GM19395 (cell line): Measurements from ENCODE around the gene NCAPG2.

ENCODE experiments used
- ATAC-seq: cut with Tn5 transposase; IDR thresholded peaks from one replicate; pipeline ENCODE4 v1.9.1; 2021; ENCODE audit warnings: mild to moderate bottlenecking, moderate library complexity; ENCODE audit not compliant: unreplicated experiment

The NCAPG2 gene

DNA sequence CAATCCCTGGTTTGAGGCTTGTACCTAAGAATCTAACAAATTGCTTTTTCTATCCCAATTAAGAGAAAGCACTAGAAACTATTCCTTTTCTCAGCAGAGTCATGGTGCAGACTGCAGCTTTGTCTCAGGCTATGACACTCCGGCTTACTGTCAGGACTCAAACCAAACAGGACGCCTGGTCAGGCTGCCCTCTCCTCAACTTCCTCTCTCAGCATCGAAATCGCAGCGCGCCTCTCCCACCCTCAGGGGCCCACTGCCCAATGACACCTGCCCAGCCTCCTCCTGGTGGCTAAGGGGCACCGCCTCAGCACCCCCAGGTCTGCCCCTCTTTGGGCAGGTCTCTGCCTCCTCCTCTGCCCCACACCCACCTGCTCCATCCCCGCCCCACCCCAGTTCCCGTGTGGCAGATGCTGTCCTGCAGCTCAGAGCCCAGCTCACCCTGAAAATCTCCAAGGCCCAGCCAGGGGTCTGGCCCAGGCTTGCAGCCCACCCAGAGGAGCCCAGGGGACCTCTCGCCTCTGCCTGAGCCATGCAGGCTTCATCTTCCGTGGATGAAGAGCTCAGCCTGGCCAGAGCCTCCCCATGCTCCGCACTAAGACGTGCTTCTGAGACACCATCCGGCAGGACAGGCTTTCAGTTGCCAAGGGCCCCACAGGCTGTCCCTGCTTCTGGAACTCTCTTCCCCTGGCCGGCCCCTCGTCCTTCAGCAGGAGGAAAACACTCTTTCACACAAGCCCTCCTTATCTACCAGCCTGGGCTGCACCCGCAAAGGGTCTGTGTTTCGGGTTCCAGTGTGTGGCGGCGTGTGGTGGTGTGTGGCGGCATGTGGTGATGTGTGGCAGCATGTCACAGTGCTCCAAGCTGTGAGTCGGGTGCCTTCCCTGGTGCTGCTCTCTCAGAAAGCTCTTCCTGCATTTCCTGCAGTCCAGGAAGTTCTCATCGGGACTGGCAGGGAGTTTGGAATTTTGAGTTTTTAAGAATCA lies 100.5 kb downstream of the NCAPG2 start:
- ATAC-seq, result peak; percentile 9

GRCh38 chr7:158602905-158603772 lies 101.5 kb downstream of the NCAPG2 start:
- ATAC-seq, result peak; percentile 56

- ATAC-seq, result no peak
Measured at GRCh38 chr7:158602041-158602440, 102.6 kb downstream of the NCAPG2 start.

DNA sequence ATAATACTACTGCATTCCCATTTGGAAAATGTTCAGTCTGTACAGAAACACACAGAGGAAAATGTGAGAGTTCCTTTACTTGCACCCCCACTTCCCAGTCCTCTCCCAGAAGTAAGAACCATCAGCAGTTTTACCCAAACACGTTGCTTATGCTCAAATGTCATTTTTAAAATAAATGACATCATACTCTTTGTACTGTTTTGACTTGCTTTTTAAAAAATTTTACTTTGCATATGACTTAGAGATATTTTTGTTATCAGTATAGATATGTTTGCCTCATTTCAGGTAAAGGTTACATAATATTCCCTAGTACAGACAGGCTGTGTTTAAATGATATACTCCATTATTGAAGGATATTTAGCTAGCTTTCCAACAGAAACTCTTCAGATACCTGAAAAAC lies 103.5 kb downstream of the NCAPG2 start:
- no peak for ATAC-seq

DNA sequence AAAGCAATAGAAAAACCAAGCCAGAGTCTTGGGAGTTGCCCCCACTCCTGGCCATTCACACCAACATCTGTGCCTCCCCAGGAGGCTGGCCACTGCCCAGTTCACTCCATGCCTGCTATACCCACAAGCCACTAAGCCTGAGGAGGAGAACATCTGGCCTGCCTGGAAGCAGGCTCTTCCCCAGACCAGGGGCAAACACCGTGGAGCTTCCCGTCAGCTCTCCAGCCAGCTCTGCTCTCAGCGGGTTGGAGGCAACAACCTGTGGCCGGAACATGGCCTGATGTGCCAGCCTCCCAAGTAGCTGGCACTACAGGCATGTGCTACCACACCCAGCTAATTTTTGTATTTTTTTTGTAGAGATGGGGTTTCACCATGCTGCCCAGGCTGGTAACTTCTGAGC lies 107.9 kb downstream of the NCAPG2 start:
- ATAC-seq, result no peak

GRCh38 chr7:158596309-158596708 lies 108.3 kb downstream of the NCAPG2 start:
- ATAC-seq, result no peak

- no peak for ATAC-seq
Measured at GRCh38 chr7:158595068-158595467, 109.5 kb downstream of the NCAPG2 start.

DNA sequence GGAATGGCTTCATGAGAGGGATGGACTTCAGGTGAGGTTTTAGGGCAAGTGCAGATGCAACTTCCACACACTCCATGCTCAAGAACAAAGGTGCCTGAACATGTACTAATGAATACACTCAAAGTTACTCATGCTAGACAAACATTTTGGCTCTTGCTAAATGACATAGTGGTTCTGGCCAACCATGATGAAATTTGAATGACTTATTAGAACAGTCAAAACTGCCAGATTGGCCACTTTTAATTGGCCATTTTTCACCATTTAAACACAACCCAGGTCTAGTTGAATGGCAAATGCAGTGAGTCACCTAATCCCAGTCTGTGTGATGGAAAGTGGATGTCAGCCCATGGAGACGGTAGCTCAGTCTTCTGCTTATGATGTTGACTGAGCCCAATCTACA lies 112.1 kb downstream of the NCAPG2 start:
- no peak for ATAC-seq

DNA sequence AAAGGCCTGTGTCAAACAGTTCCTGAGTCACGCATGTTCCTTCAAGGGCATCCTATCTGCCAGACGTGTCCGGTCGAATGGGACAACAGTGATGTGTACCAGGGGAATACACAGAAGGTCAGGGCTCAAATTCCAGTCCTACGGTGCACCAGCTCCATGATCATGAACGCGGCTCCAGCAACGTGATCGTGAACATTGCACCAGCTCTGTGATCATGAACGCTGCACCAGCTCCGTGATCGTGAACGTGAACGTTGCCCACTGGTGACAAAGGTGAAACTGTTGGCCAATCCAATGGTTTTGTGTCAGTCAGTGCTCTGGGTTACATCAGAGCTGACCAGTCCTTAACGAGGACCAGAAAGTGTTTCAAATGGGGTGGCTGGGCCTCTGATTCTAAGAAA lies 112.7 kb downstream of the NCAPG2 start:
- ATAC-seq, result no peak

DNA sequence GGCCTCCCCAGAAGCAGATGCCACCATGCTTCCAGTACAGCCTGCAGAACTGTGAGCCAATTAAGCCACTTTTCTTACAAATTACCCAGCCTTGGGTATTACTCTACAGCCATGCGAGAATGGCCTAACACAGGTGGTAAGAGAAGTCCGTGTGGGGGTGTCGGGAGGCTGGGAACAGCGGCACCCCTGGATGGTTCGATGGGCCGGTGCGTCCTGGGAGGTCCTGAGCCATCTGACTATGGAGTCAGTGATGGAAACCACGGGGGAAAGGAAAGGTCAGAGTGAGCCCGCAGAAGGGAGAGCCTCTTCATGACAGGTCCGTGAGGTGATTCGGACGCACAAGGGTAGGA lies 114.4 kb downstream of the NCAPG2 start:
- no peak for ATAC-seq

- no peak for ATAC-seq
Measured at GRCh38 chr7:158589653-158590052, 115.0 kb downstream of the NCAPG2 start.

DNA sequence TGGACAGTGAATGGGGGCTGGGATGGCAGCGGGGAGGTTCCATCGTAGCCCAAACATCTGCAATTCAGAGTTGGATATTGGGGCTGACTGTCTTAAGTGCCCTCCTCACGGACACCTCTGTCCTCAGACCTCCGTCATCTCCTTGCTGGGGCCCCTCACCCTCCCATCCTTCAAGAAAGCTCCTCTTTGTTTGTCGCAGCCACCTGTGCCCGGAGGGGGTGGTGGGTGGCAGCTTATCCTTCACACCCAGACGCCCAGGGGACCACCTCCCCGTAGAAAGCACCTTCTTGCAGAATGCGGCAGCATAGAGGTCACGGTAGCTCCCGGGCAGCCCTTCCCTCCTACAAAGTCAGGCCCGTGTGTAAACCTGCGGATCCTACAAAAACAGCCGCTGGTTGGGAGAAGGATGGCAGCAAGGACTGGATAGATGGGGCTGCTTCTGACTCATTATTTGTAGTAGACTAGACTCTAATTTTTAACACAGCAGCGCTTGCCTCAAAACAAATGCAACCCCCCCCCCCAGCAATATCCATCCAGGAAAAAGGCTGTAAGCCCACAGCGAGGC lies 115.6 kb downstream of the NCAPG2 start:
- no peak for ATAC-seq

DNA sequence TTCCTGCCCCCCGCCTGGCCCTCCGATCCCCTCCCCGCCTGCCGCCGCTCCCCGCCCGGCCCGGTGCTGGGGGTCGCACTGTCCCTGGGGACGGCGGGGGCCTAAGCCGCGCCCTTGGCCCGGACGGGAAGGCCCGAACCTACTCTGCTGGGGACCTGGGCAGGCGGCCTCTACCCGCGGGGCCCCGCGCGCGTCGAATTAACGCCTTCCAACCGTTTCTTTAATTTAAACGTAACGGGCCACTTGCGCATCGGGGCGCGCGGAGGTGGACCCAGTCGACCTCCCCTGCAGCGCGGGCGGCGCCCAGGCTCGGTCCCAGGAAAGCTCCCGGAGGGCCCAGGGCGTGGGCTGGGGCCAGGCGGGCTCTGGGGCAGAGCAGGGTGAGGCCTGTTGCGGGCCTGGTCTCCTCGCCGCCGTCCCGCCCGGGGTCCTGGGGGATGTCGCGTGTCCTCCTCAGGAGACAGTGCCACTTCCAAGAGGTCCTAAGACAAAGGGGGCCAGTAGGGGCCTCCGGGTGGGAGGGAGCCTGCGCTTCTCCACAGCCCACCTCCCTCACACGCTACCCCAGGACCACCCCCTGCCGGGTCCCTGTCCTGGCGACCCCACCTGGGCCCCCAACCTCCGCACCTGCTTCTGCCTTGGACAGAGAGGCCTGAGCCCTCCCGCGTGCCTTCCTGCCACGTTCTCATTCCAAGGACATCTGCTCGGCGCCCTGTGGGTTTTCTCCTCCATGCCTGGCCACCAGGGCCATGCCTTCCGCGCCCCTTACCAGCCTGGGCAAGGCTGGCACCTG lies 116.3 kb downstream of the NCAPG2 start:
- ATAC-seq, result no peak

DNA sequence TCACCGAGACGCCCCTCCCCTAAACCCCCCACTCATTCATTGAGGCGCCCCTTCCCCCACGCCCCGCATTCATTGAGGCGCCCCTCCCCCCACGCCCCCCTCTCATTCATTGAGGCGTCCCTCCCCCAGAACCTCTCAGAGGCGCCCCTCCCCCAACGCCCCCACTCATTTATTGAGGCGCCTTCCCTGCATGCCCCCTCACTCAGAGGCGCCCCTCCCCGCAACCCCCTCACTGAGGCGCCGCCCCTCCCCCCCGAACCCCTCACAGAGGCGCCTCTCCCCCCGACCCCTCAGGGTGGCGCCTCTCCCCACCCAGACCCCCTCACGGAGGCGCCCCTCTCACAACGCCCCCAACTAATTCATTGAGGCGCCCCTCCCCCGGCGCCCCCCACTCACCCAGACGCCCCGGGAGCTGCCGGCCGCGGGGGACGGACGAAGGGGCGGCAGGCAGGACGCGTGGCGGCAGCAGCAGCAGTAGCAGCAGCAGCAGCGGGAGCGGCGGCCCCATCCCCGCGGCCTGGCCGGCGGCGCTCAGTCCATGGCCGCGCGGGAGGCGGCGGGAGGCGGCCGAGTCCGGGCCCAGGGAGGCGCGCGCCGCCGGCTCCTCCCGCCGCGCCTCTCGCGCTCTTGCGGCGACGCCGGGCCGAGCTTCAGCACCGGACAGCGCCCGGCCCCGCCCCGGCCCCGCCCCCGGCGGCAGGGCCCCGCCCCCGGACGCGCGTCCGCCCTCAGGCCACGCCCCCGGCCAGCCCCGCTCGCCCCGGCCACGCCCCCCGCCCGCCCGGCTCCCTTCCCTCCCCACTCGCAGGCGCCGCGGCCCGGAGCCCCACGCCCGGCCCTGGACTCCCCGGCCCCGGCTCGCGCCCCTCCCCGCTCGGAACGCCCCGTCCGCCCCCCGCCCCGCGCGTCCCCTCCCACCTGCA lies 117.2 kb downstream of the NCAPG2 start, which contains the start of gene PTPRN2:
TSS of gene PTPRN2 (minus strand) at position 662 of the 923 bp plus-strand sequence.
- peak; percentile 74 for ATAC-seq

GRCh38 chr7:158586499-158587161 lies 118.0 kb downstream of the NCAPG2 start:
- ATAC-seq, result no peak

- ATAC-seq, result no peak
Measured at GRCh38 chr7:158585721-158586498, 118.7 kb downstream of the NCAPG2 start.

GRCh38 chr7:158584407-158584806 lies 120.2 kb downstream of the NCAPG2 start:
- no peak for ATAC-seq

DNA sequence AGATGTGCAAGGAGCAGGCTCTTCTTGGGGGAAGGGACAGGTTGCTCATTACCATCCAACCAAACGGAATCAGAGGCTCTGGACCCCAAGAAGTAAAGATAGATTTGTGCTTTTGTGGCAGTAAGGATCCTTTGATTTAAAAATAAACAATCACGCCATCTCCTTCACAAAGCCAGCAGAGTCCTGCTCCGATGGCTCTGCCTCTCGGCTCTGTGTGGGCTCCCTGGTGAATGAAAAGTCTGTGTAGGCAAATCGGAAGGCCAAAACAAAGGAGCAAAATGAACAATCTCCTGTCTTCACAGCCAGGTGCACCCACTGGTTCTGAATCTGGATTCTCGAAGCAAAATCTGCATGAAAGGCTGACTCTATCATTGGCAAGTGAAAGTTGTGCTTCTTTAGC lies 120.8 kb downstream of the NCAPG2 start:
- no peak for ATAC-seq
